Fibroblast of skin of back (primary cell): ENCODE data around the gene S1PR2.
A peak's percentile ranks its signal among the peaks of the same experiment; 100 is the strongest.
"Not testable (repeated sequence)": the region's sequence is repeated elsewhere in the genome, so short reads cannot be mapped to it uniquely, and the experiment has no call there.

Source experiments
- DNase-seq: peaks from one replicate; pipeline ENCODE4 v3.0.0-alpha.2; 2013

The S1PR2 gene

GRCh38 chr19:10252707-10253106 is 21.6 kb upstream of the S1PR2 start:
- DNase-seq: no peak

GRCh38 chr19:10251792-10252694 is 20.9 kb upstream of the S1PR2 start, which contains the start of gene MRPL4:
MRPL4 (plus strand) TSS chr19:10252214; CDS start chr19:10252254, 40 bp downstream.
- peak; percentile 99 for DNase-seq

GRCh38 chr19:10246511-10246910 is 15.4 kb upstream of the S1PR2 start:
- DNase-seq: no peak

DNA sequence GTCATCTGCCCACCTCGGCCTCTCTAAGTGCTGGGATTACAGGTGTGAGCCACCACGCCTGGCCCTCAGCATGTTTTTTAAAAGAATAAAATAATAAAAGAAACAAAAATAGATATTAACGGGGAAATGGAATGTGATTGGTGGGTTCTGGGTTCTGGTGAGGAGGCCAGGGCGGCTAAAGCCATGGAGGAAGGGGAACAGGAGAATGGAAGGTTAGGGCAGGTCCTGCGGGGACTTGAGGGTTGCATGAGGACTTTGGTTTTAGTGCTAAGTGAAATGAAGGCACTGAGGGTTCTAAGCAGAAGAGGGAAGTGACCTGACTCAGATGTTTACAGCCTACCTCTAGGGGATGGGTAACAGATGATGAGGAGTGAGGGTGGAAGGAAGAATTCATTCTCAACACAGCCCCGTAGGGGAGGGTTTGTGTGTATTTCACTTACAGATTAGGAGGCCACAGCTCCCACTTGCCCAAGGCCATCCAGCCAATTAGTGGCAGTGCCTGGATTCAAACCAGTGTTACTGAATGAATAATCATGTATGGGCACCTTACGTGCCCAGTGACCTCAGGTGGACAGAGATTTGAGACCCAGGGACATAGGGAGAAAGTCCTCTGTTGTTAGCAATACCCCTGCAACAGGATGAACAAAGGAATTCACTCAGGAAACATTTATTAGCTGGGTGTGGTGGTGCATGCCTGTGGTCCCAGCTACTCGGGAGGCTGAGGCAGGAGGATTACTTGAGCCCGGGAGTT is 14.2 kb upstream of the S1PR2 start:
- no peak for DNase-seq

- DNase-seq: no peak
These were observed 12.5 kb upstream of the S1PR2 start for GRCh38 chr19:10243606-10244005.

GRCh38 chr19:10241826-10242449 is 10.8 kb upstream of the S1PR2 start:
- not testable (repeated sequence) for DNase-seq

DNA sequence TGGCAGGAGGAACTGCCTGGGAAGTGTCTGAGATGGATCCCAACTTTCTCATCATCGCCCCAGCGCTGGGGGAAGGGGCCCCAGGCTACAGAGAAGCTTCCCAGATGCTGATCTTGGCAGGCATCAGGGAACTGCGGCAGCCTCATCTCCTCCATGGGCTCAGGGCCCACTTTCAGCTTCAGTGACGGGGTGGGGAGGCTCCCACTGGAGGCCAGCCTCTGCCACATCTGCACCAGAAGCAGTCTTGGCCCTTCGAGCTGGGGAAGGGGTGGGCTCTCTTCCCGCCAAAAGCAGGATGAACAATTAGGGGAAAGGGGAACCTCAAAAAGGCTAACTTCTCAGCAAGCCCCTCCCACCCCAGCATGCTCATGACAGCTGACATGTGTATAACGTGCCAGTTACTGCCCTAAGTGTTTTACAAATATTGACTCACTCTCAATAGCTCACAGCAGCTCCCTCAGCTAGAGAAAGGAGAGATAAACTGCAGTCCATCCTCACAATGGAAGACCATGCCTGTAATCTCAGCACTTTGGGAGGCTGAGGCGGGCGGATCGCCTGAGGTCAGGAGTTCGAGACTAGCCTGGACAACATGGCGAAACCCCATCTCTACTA is 7.1 kb upstream of the S1PR2 start:
- peak; percentile 64 for DNase-seq

- no peak for DNase-seq
These were observed 6.6 kb upstream of the S1PR2 start for GRCh38 chr19:10237702-10238101.

DNA sequence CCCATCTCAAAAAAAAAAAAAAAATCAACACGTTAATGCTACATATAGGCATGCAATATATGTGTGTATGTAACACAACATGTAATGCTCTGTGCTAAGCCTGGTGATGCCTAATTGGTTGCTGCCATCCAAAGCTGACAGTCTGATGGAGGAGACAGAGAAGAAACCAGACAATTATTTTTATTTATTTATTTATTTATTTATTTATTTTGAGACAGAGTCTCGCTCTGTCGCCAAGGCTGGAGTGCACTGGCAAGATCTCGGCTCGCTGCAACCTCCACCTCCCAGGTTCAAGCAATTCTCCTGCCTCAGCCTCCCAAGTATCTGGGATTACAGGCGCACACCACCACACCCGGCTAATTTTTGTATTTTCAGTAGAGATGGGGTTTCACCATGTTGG is 4.3 kb upstream of the S1PR2 start:
- DNase-seq: not testable (repeated sequence)

DNA sequence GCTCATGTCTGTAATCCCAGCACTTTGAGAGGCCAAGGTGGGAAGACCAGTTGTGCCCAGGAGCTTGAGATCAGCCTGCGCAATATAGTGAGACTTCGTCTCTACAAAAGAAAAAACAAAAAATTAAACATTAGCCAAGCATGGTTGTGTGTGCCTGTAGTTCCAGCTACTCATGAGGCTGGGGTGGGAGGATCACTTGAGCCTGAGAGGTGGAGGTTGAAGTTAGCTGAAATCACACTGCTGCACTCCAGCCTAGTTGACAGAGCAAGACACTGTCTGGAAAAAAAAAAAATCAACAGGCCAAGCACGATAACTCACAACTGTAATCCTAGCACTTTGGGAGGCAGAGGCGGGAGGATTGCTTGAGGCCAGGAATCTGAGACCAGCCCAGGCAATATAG is 3.9 kb upstream of the S1PR2 start:
- no peak for DNase-seq

- no peak for DNase-seq
These were observed 2.8 kb upstream of the S1PR2 start for GRCh38 chr19:10233946-10234345.

- DNase-seq: no peak
These were observed 589 bp upstream of the S1PR2 start for GRCh38 chr19:10231612-10232228.

GRCh38 chr19:10230173-10230860 is 814 bp downstream of the S1PR2 start:
- peak; percentile 48 for DNase-seq

- DNase-seq: peak; percentile 47
These were observed 2.2 kb downstream of the S1PR2 start for GRCh38 chr19:10228920-10229319.

GRCh38 chr19:10228393-10228792 is 2.7 kb downstream of the S1PR2 start:
- no peak for DNase-seq

- peak; percentile 26 for DNase-seq
These were observed 3.8 kb downstream of the S1PR2 start for GRCh38 chr19:10227026-10227971.

DNA sequence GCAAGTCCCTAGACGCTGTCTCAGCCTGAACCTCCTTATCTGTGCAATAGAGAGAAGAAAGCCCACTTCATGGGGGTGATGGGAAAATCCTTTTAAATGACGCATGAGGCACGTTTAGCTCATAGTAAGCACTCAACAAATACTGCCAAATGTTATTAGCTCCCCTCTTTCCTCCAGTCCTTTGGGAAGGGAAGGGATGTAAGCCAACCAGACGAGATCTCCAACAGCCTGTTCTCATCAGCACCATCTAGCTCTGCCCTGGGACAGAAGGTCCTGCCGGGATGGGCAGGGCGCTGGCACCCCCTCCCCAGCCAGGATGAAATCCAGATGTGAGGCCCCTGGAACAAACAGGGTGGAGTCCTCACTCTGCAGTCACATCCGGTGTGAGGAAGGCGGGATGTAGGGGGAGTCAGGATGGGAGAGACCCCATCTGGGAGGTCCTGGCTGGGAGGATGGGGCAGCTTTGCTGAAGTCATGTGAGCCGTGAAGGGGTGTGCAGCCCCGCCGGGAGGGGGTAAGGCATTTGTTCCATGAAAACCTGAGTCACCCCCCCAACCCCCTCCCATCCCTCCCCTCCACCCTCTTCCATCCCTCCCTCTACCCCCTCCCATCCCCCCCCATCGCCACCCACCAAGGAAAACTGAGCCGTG is 4.6 kb downstream of the S1PR2 start:
- DNase-seq: peak; percentile 80

DNA sequence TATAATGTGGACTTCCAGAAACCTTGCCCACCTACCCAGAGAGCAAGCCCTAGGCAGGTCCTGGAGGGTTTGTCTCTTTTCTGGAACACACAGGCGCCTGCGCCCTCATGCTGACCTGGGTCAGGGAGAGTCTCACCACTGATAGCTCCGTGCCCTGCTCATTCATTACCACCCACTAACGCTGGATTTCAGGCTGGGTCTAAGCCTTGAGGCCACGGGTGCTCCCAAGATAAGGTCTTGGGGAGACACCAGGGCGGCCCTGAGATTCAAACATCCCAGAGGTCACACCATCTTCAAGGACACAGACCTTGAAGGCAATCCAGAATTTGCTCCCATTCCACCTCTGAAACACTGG is 5.1 kb downstream of the S1PR2 start:
- DNase-seq: no peak

- DNase-seq: no peak
These were observed 6.8 kb downstream of the S1PR2 start for GRCh38 chr19:10224337-10224736.
